Activated CD4-positive, alpha-beta T cell treated with anti-CD3 and anti-CD28 coated beads, Interleukin-2, amount 50 U/mL, for 4 hours (primary cell): Measurements from ENCODE around the gene FBXO24.
"Not testable (repeated sequence)": the region's sequence is repeated elsewhere in the genome, so short reads cannot be mapped to it uniquely, and the experiment has no call there.

Experiments used
- DNase-seq, 2 experiments: peaks; one replicate each; pipeline ENCODE4 v3.0.0-alpha.2; 2020

The FBXO24 gene, protein sequence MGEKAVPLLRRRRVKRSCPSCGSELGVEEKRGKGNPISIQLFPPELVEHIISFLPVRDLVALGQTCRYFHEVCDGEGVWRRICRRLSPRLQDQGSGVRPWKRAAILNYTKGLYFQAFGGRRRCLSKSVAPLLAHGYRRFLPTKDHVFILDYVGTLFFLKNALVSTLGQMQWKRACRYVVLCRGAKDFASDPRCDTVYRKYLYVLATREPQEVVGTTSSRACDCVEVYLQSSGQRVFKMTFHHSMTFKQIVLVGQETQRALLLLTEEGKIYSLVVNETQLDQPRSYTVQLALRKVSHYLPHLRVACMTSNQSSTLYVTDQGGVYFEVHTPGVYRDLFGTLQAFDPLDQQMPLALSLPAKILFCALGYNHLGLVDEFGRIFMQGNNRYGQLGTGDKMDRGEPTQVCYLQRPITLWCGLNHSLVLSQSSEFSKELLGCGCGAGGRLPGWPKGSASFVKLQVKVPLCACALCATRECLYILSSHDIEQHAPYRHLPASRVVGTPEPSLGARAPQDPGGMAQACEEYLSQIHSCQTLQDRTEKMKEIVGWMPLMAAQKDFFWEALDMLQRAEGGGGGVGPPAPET

DNA sequence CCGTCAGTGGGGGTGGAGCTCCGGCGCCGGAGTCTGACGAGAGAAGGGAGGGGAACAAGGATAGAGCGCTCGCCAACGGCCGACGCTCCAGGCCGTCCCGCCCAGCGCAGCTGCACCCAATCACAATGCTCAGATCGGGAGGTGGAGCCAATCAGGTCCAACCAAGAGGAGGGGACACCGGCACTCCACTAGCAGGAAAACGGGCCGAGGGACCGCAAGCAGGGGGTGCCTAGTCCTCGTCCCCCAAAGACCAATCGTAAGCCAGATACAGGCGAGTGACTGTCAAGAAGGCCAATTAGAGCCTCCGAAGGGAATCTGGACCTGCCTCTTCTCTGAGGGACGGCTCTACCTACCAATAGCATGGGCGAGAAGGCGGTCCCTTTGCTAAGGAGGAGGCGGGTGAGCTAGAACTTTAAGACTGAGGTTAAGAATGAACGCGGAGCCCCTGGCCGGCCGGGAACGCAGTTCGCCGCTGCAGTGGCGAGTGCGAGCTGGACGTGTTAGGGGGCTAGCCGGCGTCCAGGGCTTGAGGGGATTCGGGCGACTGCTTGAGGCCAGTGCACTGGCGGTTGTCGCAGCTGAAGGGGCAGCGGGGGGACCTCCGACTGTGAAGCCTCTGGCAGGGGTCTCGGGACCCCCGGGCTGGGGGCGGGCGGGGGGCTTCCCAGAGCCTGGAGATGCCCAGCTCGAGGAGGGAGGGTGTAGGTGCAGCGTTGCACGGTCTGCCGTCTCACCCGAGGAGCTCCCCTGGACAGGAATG is at the start of gene FBXO24:
Gene FBXO24, plus strand, starts transcription at position 63 of the 760 bp plus-strand sequence. Its CDS starts 298 bp downstream, at position 361.
- peak; percentile 99 for DNase-seq

DNA sequence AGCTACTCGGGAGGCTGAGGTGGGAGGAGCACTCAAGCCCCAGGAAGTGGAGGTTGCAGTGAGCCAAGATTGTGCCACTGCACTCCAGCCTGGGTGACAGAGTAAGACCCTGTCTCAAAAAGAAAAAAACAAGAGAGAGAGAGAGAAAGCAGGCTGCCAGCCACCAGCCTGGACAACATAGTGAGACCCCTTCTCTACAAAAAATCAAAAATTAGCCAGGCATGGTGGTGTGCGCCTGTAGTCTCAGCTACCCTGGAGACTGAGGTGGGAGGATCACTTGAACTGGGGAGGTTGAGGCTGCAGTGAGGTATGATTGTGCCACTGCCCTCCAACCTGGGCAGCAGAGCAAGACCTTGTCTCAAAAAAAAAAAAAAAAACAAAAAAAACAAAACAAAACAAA is 49.4 kb upstream of the FBXO24 start:
- DNase-seq, result not testable (repeated sequence)

DNA sequence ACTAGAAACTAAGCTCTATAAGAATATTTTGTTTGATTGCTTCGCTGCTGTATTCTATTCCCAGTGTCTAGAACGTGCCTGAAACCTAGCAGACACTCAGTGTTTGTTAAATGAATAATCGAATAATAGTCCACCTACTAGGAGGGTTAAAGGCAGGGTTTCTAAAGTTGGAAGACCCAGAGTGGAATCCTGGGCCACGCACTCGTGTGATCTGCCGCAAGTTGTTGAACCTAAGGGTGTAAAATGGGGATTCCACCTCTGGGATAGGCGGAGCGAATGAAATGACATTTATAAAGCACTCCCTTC is 47.8 kb upstream of the FBXO24 start:
- DNase-seq, result no peak

- DNase-seq, result peak; percentile 100
Measured at GRCh38 chr7:100538654-100539435, 47.3 kb upstream of the FBXO24 start, which contains the start of gene AGFG2. Gene AGFG2 (plus strand): TSS chr7:100539203. CDS start chr7:100539347, 144 bp downstream.

- DNase-seq, result no peak
Measured at GRCh38 chr7:100539436-100540006, 46.6 kb upstream of the FBXO24 start.

GRCh38 chr7:100540073-100540723 is 45.9 kb upstream of the FBXO24 start:
- DNase-seq, result no peak

- not testable (repeated sequence) for DNase-seq
Measured at GRCh38 chr7:100541309-100541708, 44.8 kb upstream of the FBXO24 start.

DNA sequence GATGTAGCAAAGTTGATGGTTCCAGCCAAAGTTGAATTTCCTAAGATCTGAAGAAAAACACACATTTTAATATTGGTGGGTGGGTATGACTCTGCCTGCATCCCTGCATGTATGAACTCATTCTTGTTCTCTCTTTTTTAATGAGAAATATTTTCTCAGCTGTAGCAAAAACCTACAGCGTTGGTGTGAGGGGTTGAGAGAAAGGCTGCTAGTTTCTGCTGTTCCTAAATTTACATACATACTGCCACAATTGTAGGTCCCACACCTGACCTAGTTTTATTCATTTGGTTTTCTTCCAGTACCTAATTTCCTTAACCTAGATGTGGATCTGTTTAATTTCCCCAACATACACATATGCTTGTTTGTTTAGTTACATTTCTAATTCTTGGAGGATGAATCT is 42.5 kb upstream of the FBXO24 start:
- DNase-seq, result no peak

DNA sequence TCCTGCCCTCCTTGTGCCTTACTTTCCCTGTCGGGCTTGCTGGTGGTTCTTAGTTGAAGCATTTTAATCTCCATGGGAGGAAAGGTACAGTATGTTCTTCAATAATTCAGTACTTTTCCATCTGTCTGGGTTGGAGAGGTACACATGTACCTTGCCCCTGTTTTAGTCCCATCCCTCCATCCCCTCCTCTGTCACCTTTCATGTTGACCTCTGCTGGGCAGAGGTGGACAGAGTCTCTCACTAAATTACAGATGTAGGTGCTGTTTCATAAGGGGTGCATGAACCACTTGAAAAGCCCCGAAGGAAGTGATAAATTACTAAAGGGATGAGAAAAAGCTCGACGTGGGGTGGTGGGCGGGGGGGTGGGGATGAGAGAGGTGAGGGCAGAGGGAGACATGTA is 41.7 kb upstream of the FBXO24 start:
- DNase-seq, result no peak

GRCh38 chr7:100544967-100545359 is 41.2 kb upstream of the FBXO24 start:
- no peak for DNase-seq

DNA sequence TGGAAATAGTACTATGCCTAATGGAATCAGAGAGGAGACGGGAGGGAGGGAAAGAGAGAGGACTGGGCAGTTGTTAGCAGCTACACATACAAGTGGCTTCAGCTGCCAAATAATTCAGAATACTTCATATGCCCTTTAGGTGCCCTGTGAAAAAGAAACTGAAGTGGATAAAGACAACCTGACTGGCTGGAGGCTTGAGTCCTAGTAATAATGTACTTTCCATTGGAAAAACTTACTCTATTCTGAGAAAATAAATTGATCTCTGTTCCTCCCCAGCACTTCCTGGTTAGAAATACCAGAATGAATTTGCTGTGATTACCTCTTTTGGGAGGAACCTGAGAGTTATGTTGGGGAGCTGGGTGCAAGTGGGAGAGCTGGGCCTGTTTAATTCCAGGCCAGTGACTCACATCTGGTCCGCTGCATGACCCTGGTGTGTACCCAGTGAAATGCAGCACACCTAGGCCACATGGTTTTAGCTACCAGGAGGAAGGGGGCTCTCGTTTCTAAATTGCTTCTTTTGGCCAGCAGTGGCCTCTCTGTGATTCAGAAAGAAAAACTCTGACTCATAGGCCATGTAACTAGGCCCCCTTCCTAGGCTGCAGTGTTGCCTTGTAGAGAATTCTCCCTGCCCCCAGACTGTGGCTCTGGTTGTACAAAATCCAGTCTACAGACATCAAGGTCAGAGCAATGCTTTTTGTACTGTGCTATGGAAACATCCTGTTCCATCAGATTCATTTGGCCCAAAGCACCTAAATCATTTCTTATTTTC is 40.6 kb upstream of the FBXO24 start:
- peak; percentile 25 to 43 for DNase-seq

DNA sequence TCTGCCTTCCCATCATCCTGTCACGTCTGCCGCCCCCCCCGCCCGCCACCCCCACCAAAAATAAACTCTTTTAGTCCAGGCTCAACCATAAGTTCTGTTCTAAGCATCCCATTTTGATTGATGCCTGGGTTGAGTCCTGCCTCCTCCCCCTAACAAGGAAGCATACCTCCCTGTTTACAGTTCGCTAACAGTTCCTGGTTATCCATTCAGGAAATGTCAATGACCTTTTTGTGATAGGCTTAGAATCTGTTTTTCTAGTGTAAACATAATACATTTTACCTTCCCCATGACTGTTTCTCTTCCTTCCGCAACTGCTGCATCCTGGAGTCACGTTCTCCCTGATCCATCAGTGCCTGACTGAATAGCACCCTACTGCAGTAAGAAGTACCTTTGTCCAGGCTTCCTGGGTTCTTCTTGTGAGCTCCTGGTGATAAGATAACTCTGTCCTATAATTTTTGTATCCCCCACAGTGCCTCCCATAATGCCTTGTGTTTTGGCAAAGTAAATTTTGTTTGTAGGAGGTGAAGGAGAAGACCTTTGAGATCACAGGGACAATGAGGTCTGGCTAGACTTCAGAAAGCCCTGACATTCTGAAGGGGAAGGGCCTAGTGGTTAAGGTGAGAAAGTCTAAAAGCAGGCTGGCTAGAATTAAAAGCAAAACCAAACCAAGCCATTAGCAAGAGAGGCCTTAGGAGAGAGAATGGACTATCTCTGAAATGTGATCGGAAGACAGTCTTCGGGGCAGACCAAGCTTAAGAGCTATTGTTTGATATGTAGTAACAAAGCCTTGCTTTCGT is 39.8 kb upstream of the FBXO24 start:
- no peak for DNase-seq

GRCh38 chr7:100546926-100547800 is 39.0 kb upstream of the FBXO24 start:
- no peak for DNase-seq

- DNase-seq, result no peak
Measured at GRCh38 chr7:100547872-100548271, 38.3 kb upstream of the FBXO24 start.

DNA sequence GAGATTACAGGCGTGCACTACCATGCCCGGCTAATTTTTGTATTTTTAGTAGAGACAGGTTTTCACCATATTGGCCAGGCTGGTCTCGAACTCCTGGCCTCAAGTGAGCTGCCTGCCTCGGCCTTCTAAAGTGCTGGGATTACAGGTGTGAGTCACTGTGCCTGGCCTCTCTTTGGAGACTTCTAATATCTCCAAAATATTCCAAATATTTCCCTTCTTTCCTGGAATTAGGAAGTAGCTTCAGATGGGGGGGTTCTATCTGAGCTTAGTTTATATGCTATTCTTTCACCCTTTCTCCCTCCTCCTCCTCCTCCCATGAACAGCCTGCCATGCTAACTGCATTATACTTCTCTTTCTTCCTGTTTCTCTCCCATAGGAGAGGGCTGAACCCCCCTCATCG is 37.7 kb upstream of the FBXO24 start:
- DNase-seq, result not testable (repeated sequence)

GRCh38 chr7:100552532-100552931 is 33.6 kb upstream of the FBXO24 start:
- no peak for DNase-seq

GRCh38 chr7:100553032-100553431 is 33.1 kb upstream of the FBXO24 start:
- DNase-seq, result no peak

DNA sequence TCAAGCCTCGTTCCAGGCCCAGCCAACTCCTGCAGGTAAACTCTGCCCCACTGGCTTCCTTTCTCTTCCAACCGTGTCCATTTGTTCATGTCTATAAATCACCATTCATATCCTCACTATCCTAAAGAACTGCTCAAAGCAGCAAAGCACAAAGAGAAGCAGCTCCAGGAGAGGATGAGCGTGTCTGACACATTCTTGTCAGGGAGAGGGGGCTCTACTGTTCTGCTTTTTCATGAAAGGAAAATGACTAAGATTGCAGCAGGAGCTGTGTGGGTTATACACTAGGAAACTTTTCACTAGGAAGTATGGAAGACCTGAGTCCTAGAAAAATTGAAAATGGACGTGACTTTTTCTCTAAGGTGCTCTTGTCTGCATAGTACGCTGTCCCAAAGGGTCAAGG is 30.4 kb upstream of the FBXO24 start:
- DNase-seq, result no peak

DNA sequence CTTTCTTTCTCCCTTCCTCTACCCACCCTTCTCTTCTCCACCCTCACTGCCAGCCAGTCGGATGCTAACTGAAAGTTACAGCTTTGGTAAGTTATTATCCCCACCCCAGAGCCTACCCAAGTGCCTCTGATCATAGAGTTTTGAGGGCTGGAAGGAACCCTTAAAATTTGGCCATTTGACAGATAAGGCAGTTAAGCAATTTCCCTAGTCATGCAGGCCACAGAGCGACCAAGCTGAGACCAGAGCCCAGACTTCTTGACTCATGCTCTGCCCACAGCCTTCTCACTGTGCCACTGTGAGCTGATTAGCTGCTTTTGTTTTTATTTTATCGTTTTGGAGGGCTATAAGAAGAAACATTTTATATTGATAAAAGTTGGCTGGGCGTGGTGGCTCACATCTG is 29.6 kb upstream of the FBXO24 start:
- no peak for DNase-seq
